Activated T-cell treated with anti-CD3 and anti-CD28 coated beads, Interleukin-2, amount 50 U/mL, for 72 hours (primary cell): Measurements from ENCODE around the gene TRPM4. TPM values are rescaled to one million over a fixed set of nuclear protein-coding genes. Genes with fewer than 3 reads are reported as not detected.
"Not testable (repeated sequence)": the region's sequence is repeated elsewhere in the genome, so short reads cannot be mapped to it uniquely, and the experiment has no call there.

Experiments
- ATAC-seq, 2 donors: fragments of 150-1000 bp; cut with Tn5 transposase; replicated peaks in 1 of 2; 2 replicates each; pipeline ENCODE4 v1.10.0; 2021; ENCODE audit warnings: moderate library complexity in 2 of 2, mild to moderate bottlenecking in 1 of 2
- DNase-seq, 2 donors: peaks; one replicate each; pipeline ENCODE4 v3.0.0; 2021 to 2022; ENCODE audit warnings: mixed read lengths in 1 of 2
- H3K27ac Mint-ChIP-seq: one replicate; pipeline ENCODE4 v1.8.0; 2022; ENCODE audit warnings: mild to moderate bottlenecking, moderate library complexity, mixed read lengths
- H3K27me3 Mint-ChIP-seq: one replicate; pipeline ENCODE4 v1.8.0; 2022; ENCODE audit warnings: low read depth, mixed read lengths
- H3K36me3 Mint-ChIP-seq, 2 donors: one replicate each; pipeline ENCODE4 v1.8.0; 2022; ENCODE audit warnings: mixed read lengths in 2 of 2, mild to moderate bottlenecking in 1 of 2; ENCODE audit not compliant: insufficient read depth in 2 of 2
- H3K4me1 Mint-ChIP-seq: one replicate; pipeline ENCODE4 v1.8.0; 2022; ENCODE audit warnings: low read depth, mixed read lengths
- H3K4me3 Mint-ChIP-seq, 2 donors: one replicate each; pipeline ENCODE4 v1.8.0; 2022; ENCODE audit warnings: mild to moderate bottlenecking in 2 of 2, mixed read lengths in 2 of 2, moderate library complexity in 2 of 2
- H3K9me3 Mint-ChIP-seq, 2 donors: one replicate each; pipeline ENCODE4 v1.8.0; 2022; ENCODE audit warnings: mixed read lengths in 2 of 2
- total RNA-seq, 2 donors: library from RNA; stranded (reverse); gene quantifications; one replicate each; pipeline ENCODE4 v1.2.3, GENCODE V29; 2022

The TRPM4 gene
- total RNA-seq, 2 donors from 2014 or later = 0.96 to 1.5 TPM

- Mint-ChIP-seq H3K27ac (no peak overlapping the region), H3K4me3 (no peak overlapping the region), H3K9me3 (no peaks in the 10 kb centered on the region), H3K36me3 (no peaks in the 10 kb centered on the region), H3K27me3 (peaks cover 8% of the 10 kb centered on the region), H3K4me1 (no peaks in the 10 kb centered on the region)
- ATAC-seq = no peak
- no peak for DNase-seq
These were observed 7.6 kb downstream of the TRPM4 start for GRCh38 chr19:49165111-49165750.

- H3K27ac Mint-ChIP-seq = no peak overlapping the region
- no peak for DNase-seq
- no peak overlapping the region for H3K4me3 Mint-ChIP-seq
- H3K4me1 Mint-ChIP-seq = no peaks in the 10 kb centered on the region
- no peak for ATAC-seq
- peaks cover 2% of the 10 kb centered on the region for H3K27me3 Mint-ChIP-seq
- H3K9me3 Mint-ChIP-seq = no peaks in the 10 kb centered on the region
- H3K36me3 Mint-ChIP-seq = no peaks in the 10 kb centered on the region
These were observed 8.3 kb downstream of the TRPM4 start for GRCh38 chr19:49165865-49166301.

- no peak for ATAC-seq
- Mint-ChIP-seq H3K4me1 (no peaks in the 10 kb centered on the region), H3K4me3 (no peak overlapping the region), H3K9me3 (no peaks in the 10 kb centered on the region), H3K36me3 (no peaks in the 10 kb centered on the region), H3K27ac (no peak overlapping the region), H3K27me3 (no peaks in the 10 kb centered on the region)
- DNase-seq = no peak
These were observed 10.3 kb downstream of the TRPM4 start for GRCh38 chr19:49167857-49168409.

- Mint-ChIP-seq H3K4me3 (no peak overlapping the region), H3K9me3 (no peaks in the 10 kb centered on the region), H3K27me3 (no peaks in the 10 kb centered on the region), H3K27ac (no peak overlapping the region), H3K36me3 (no peaks in the 10 kb centered on the region), H3K4me1 (no peaks in the 10 kb centered on the region)
- DNase-seq = no peak
- no peak for ATAC-seq
These were observed 10.8 kb downstream of the TRPM4 start for GRCh38 chr19:49168421-49168820.

GRCh38 chr19:49173198-49173597, 15.6 kb downstream of the TRPM4 start:
- no peaks in the 10 kb centered on the region for H3K27me3 Mint-ChIP-seq
- H3K4me3 Mint-ChIP-seq = no peak overlapping the region
- H3K4me1 Mint-ChIP-seq = peaks cover 9% of the 10 kb centered on the region

GRCh38 chr19:49180659-49181058, 23.1 kb downstream of the TRPM4 start:
- peaks cover 9% of the 10 kb centered on the region for H3K4me1 Mint-ChIP-seq
- no peak overlapping the region for H3K4me3 Mint-ChIP-seq
- H3K27ac Mint-ChIP-seq = no peak overlapping the region
- ATAC-seq = no peak
- H3K9me3 Mint-ChIP-seq = peaks cover 5 to 6% of the 10 kb centered on the region in 2 donors
- H3K36me3 Mint-ChIP-seq = peaks cover 4 to 6% of the 10 kb centered on the region in 2 donors
- no peak for DNase-seq
- H3K27me3 Mint-ChIP-seq = no peaks in the 10 kb centered on the region

More at GRCh38 chr19:49173198-49173597, 15.6 kb downstream of the TRPM4 start:
- no peak overlapping the region for H3K27ac Mint-ChIP-seq
- DNase-seq (no peak), ATAC-seq (no peak)
- no peaks in the 10 kb centered on the region for H3K36me3 Mint-ChIP-seq
- H3K9me3 Mint-ChIP-seq = no peaks in the 10 kb centered on the region

- not testable (repeated sequence) for H3K27me3 Mint-ChIP-seq, H3K9me3 Mint-ChIP-seq, H3K4me3 Mint-ChIP-seq, H3K27ac Mint-ChIP-seq, DNase-seq, H3K36me3 Mint-ChIP-seq, H3K4me1 Mint-ChIP-seq, ATAC-seq
These were observed 24.6 kb downstream of the TRPM4 start for GRCh38 chr19:49182010-49182847.

- Mint-ChIP-seq H3K36me3 (peaks cover 4 to 8% of the 10 kb centered on the region in 2 donors), H3K9me3 (peaks cover 5 to 6% of the 10 kb centered on the region in 2 donors), H3K4me1 (no peaks in the 10 kb centered on the region), H3K27me3 (no peaks in the 10 kb centered on the region), H3K4me3 (no peak overlapping the region), H3K27ac (no peak overlapping the region)
- ATAC-seq (no peak), DNase-seq (no peak)
These were observed 25.3 kb downstream of the TRPM4 start for GRCh38 chr19:49182848-49183375.

- H3K27ac Mint-ChIP-seq = no peak overlapping the region
- no peak for ATAC-seq
These were observed 28.5 kb downstream of the TRPM4 start for GRCh38 chr19:49186108-49186507.

GRCh38 chr19:49188626-49189200, 31.1 kb downstream of the TRPM4 start:
- Mint-ChIP-seq H3K4me3 (no peak overlapping the region), H3K27ac (no peak overlapping the region), H3K36me3 (peaks cover 2 to 4% of the 10 kb centered on the region in 2 donors), H3K27me3 (peaks cover under 1% of the 10 kb centered on the region), H3K9me3 (peaks cover 0 to 2% of the 10 kb centered on the region in 2 donors), H3K4me1 (peaks cover 8% of the 10 kb centered on the region)
- DNase-seq (no peak), ATAC-seq (no peak)

More at GRCh38 chr19:49186108-49186507, 28.5 kb downstream of the TRPM4 start:
- Mint-ChIP-seq H3K36me3 (peaks cover 4 to 8% of the 10 kb centered on the region in 2 donors), H3K4me1 (peaks cover 8% of the 10 kb centered on the region), H3K27me3 (no peaks in the 10 kb centered on the region), H3K4me3 (no peak overlapping the region), H3K9me3 (peaks cover 5 to 6% of the 10 kb centered on the region in 2 donors)
- no peak for DNase-seq

GRCh38 chr19:49189259-49189658, 31.7 kb downstream of the TRPM4 start:
- no peak overlapping the region for H3K27ac Mint-ChIP-seq
- ATAC-seq (no peak), DNase-seq (no peak)
- H3K4me1 Mint-ChIP-seq = peaks cover 8% of the 10 kb centered on the region
- peaks cover 6% of the 10 kb centered on the region for H3K27me3 Mint-ChIP-seq
- no peaks in the 10 kb centered on the region for H3K9me3 Mint-ChIP-seq
- peaks cover 0 to 2% of the 10 kb centered on the region in 2 donors for H3K36me3 Mint-ChIP-seq
- no peak overlapping the region for H3K4me3 Mint-ChIP-seq

- no peak overlapping the region for H3K27ac Mint-ChIP-seq
- H3K4me1 Mint-ChIP-seq = peaks cover 8% of the 10 kb centered on the region
- H3K4me3 Mint-ChIP-seq = no peak overlapping the region
- no peaks in the 10 kb centered on the region for H3K9me3 Mint-ChIP-seq
- ATAC-seq (no peak), DNase-seq (no peak)
- H3K27me3 Mint-ChIP-seq = peaks cover 7% of the 10 kb centered on the region
- H3K36me3 Mint-ChIP-seq = peaks cover 0 to 2% of the 10 kb centered on the region in 2 donors
These were observed 33.2 kb downstream of the TRPM4 start for GRCh38 chr19:49190781-49191180.
